Right lobe of liver (tissue), 4 donors: ENCODE measurements around the gene JAZF1.

Experiments
- CTCF ChIP-seq, 4 donors: fragments of 200-600 bp in 3 of 4; fragments of 450-650 bp in 1 of 4; IDR thresholded peaks; one replicate each; pipeline versions ENCODE4 v1.5.1 to v1.8.0; 2016 to 2022; ENCODE audit warnings: antibody characterized with exemption in 4 of 4, mild to moderate bottlenecking in 2 of 4
- POLR2A ChIP-seq: fragments of 450-650 bp; IDR thresholded peaks from one replicate; pipeline ENCODE4 v1.6.1; 2017; ENCODE audit warnings: antibody characterized with exemption, mild to moderate bottlenecking
- donor health status: DM: no; HTN: no; CAD: no.
- donor health status: DM: no; HTN: no; CAD: no.
- donor health status: DM: no; HTN: yes; CAD: no.

- TF ChIP-seq POLR2A: no peak
- no peak for TF ChIP-seq CTCF (IDR thresholded peaks at IDR 0.05)
Observed at GRCh38 chr7:28069807-28070206, 110.8 kb downstream of the JAZF1 start.
